CD4-positive, alpha-beta T cell treated with Interferon alpha-2 for 1 hour (primary cell): Measurements from ENCODE around the gene MSI2.
A peak's percentile ranks its signal among the peaks of the same experiment; 100 is the strongest.

Experiments
- DNase-seq, 2 donors: peaks; one replicate each; pipeline ENCODE4 v3.0.0-alpha.2; 2020 to 2022

The MSI2 gene

GRCh38 chr17:57420734-57421717 lies 164.7 kb downstream of the MSI2 start:
- DNase-seq = no peak

GRCh38 chr17:57422574-57423164 lies 166.3 kb downstream of the MSI2 start:
- no peak for DNase-seq

DNA sequence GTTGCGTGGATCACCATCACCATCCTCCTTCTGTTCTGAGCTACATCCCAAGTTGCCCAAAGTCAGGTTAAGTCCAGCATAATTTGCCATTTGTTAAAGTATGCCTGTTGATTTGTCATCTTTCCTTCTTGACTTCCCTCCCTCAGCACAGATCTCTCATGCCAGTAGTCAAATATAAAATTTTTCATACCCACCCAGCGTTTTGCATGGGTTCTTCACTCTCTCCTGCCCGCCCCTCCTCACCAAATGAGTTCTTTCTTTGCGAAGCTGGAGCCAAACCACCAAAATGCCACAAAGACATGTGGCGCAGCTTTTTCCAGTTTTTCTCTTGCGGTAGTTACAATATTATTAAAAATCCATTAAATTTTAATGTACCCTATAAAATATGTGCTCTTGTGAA lies 167.2 kb downstream of the MSI2 start:
- no peak for DNase-seq

DNA sequence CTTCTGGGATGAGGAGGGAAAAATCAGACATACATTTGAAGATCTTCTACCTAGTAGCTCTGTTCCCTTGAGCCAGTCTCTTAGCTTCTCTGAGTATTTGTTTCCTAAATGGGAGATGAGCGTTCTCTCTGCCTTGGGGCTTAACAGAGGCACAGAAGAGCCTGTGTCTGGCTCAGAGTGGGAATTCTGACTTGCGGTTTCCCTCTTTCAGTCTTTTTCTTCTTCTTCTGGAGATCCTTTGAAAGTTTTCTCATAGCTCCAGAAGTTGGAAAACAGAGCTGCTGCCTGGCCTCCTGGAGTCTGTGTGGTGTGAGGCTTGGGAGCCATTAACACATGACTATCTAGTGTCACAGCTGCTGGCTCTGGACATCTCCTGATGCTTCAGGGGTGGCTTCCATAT lies 167.9 kb downstream of the MSI2 start:
- no peak for DNase-seq

DNA sequence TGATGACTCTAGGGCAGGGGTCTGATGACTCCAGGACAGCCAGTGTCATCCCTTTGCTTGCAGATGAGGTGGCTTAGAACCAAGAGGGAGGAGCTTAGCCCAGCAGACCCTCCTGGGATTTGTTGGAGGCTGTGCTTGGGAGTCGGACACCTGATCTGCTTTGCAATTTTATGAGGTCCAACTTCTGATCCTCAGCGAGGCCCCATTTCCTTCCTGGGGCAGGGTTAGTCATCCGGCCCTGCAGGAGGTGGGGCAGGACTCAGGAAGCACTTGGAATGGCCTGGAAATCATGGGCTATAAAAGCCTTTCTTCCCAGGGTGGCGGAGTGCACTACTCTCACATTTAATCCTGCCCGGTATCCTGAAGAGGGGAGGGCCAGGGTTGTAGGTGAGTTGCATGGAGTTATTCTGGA lies 168.5 kb downstream of the MSI2 start:
- DNase-seq = no peak

DNA sequence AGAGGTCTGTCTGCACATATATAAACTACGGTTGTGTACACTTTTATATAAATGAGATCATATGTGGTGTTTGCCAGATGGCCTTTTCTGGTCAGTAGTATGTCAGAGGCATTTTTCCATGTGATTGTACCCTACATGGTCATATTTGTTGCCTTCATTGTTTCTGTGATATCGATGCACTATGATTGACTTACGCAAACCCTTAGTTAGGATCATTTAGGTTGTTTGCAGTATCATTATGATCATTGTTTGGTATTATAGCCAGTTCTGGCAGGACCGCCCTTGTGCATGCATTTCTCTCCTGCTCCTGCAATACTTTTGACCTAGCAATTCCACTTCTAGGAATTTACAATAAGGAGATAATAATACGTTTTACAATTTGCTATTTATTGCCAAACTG lies 169.1 kb downstream of the MSI2 start:
- no peak for DNase-seq

DNA sequence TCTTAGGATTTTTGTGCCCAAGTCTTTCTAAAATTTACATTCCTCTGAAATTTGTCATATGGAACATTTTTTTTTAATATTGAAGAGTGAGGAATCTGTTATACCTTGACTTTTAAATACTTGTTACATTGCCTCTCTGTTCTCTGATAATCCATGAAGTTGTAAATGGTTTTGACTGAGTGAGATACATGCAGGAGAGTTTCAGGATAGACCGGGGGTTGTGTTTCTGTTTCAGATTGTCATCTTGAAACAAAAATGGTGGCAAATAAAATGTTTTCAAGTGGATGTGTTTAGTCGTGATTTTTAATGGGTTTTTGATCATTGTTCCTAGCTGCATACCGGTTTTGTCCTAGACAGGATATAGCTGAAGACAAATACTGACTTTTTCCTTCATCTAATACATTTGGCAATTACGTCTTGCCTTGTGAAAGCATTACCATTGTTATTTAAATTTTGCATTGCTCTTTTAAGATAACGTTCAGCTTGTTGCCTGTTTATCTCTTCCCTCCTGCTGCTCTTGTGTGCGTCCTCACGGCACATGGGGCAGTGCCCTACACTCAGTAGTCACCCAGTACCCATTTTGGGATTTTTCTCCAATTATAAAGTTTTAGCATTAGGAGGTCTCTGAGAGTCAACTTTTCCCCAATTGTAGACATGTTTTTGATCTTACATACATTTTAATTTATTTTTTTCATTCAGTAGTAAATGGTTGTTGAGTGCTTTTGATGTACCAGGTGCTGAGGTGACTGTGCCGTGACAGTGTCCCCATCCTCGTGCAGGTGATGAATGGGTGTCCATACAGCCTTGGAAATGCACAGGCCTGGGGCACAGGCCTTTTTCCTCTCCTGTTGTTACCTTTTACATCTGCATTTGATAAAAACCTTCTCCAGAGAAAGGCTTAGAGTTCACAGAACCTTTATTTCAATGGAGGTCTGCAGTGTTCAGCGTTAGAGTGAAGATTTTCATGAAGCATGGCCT lies 169.9 kb downstream of the MSI2 start:
- DNase-seq = no peak

GRCh38 chr17:57429966-57430365 lies 173.6 kb downstream of the MSI2 start:
- DNase-seq = no peak

DNA sequence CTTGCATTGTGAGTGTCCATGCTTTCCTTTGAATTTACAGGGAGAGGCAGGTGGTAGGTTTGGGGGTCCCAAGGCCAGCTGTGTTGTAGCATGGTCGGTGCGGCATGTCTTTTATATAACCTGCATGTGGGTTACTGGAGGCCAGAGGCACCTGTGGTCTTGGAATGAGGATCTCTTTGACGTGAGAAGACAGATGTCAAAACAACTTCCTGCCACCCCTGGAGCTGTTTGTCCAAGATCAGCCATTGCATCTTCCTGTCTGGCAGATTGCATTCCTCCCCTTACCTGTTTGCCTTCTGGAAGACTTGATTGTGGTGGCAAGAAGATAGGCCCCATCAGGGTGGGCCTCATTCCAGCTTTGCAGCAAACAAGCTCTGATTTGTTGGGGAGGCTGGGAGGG lies 175.1 kb downstream of the MSI2 start:
- DNase-seq = no peak

DNA sequence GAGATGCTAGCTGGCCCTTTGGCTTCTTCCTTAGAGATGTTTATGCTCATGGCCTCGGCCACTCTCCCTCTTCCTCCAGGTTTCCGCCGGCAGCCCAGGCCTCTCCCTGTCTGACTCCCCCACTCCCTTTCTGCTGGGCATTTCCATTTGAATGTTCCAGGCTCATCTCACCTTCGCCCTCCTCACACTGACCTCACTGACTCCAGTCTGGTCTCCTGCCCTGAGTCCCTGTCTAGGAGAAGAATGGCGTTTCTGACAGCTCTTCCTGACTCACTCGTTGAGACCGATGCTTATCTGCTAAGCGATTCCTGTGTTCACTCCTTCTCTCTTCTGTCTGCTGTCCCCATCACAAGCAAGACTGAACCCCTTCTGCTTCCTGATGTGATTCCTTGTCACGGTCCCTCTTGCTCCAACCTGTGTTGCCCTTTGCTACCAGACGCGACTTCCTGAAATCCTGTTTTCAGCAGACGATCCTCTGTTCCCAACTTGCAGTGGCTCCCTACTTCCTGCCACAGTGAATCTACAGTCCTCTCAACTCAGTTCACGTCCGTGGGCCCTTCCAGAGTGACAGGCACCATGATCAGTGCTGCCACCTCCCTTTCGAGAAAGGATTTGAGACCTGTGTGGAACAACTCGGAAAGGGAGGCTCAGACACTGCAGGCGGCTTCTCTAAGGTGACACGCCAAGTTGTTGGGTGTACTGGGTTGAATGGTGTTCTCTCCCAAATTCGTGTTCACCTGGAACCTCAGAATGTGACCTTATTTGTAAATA lies 176.4 kb downstream of the MSI2 start:
- DNase-seq = no peak

DNA sequence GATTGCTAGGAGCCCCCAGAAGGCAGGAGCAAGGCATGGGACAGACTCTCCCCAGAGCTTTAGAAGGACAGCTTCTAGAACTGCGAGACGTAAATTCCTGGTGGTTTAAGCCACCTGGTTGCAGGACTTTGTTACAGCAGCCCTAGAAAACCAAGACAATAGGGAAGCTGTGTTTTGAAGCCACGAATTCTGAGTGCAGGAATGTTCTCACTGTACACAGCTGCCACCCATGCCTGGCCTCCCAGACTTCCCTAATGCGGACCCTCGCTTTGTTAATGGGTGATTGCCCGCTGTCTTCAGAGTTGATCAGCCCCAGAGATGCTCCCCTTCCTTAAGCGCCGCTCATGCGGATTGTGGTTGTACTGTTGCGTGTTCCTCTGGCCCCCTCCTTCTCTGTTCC lies 177.1 kb downstream of the MSI2 start:
- no peak for DNase-seq

GRCh38 chr17:57434361-57434760 lies 178.0 kb downstream of the MSI2 start:
- no peak for DNase-seq

DNA sequence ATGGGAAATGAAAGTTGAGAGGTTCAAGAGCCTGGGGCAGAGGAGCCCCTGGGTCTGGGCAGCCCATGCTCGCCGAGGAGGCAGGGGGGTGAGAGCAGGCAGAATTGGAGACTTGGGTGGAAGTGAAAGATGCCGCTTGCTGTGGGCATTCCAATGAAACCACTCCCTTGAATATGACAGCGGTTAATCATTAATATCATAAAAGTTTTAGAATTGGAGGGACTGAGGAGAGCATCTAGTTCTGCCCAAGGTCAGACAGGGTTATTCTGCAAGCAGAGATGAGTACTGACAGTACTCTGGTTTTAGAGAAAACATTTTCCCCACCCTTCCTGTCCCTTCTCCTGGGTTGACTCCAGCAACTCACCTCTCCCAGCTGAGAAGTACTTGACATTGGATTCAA lies 180.2 kb downstream of the MSI2 start:
- DNase-seq = no peak

- no peak for DNase-seq
Observed at GRCh38 chr17:57438066-57438731, 181.9 kb downstream of the MSI2 start.

DNA sequence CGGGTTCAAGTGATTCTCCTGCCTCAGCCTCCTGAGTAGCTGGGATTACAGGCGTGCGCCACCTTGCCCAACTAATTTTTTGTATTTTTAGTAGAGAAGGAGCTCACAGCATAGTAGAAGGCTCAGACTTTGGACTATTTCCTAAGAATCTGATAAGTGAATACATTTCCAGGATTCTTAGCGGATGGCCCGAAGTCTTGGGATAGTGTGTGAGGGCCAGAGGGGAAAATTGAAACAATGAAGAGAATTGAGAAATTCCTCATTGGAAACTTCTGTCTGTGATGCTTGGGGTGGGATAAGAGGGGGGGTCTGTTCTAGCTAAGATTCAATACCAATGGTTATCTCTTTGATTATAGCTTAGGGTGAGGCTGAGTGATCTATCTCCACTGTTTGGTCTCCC lies 183.3 kb downstream of the MSI2 start:
- DNase-seq = no peak

DNA sequence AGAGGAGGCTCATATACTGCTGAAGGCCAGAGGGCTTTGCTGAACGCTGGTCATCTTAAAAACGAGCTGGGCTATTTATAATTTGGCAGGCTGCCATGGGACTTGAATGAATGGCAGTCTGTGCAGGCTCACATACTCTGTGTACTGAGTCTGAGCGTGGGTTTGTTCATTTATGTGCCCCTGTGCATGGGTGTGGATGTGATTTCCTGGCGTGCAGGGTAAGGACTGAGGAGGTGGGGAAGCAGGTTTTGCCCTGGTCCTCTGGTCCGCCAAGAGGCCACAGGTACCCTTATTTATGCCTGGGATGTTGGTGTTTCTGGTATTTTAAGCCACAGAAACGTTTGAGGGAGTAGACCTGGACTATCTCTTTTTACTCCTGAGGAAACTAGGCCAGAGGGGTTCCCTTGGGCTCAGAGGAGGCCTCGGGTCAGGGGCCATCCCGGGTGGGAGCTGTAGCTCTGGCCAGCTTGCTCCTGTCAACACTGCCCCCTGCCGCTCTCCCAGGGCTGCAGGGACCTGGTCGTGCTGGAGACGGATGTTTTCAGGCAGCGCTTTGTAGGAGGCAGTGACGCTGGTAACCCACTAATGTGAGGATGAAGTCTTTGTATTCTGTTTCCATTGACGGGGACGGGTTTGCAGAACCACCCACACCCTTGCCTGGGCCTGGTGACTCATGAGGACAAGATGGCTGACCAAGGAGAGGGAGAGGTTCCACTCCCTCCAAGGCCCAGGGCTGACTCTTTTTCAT lies 184.4 kb downstream of the MSI2 start:
- DNase-seq = peak; percentile 41 to 45

GRCh38 chr17:57441270-57441600 lies 184.9 kb downstream of the MSI2 start:
- DNase-seq = no peak

DNA sequence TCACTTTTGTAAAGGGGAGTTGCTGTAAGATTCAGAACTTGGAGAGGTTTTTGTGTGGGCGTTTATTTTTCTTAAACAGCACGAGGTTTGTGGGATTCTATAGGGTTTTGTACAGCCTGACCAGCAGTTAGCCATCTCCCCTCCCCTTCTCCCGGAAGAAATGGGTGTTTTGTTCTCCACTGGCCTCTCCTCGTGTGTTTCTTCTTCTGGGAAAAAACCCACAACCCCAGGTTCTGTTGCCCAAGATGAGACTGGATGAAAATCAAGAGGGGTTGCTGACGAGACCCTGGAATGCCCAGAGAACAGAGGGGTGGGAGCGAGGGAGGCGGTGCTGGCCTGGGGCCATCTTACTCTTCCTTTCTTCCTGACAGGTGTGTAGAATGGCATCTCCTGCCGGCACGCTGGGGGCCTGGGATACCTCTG lies 186.1 kb downstream of the MSI2 start:
- DNase-seq = no peak

DNA sequence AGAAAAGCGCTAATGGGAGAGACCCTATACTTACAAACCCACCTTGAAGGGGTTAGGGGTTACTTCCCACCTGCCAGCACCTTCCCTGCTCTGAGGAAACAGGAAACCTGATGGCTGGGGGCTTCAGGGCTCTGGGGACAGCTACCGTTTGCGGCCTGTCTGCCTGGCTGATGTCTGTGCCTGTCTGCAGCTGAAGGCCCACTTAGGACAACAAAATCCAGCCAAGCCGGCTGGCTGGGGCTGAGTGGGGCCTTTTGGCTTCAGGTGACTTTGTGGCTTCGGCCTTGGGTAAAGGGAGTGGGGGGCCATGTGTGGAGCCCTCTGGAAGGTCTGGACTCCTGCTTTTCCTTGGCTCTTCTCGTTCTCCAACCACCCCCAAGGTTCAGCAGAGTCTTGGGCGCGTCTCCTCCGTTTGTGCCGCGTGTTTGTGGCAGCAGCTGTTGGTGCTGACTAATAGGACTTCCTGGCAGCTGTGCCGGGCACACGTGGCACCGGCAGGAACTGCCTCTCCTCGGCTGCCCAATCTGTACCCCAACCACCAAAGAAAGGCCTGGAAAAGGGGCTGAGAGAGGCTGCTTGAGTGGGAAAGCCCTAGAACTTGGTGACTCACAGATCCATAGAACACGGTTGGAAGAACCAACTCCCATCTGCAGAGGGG lies 186.7 kb downstream of the MSI2 start:
- peak; percentile 41 to 42 for DNase-seq

DNA sequence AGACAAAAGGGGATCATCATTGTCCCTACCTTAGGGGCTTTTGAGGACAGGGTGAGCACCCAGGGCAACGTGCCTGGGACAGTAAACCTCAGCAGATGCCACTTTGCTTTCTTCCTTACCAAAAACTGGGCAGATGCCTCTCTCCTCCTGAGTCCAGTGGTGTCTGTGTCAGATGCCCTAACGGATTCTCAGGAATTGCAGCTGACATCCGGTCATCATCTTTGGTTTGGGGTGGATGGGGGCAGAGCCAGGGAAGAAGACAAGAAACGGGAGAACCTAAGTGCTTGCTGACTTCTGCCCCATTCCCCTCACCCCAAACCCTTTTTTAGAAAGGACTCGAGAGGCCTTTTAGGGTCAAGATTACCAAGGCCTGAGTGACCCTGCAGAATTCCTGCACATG lies 187.5 kb downstream of the MSI2 start:
- no peak for DNase-seq
